Measurements from ENCODE around the gene C1orf159.

Gene C1orf159

GRCh38 chr1:1128454-1129139, 12.7 kb upstream of the C1orf159 start:
- no peak overlapping the region for H3K4me3 ChIP-seq (ENCODE audit: low read depth in 1 of 2, low read length in 1 of 2)
- H3K27ac ChIP-seq: no peak overlapping the region
- H3K4me1 ChIP-seq (ENCODE audit: control insufficient read depth in 1 of 2, insufficient read depth in 1 of 2, low read depth in 1 of 2, low read length in 1 of 2): no peaks in the 10 kb centered on the region
- peaks cover 3% of the 10 kb centered on the region for H3K27me3 ChIP-seq
- H3K36me3 ChIP-seq: no peaks in the 10 kb centered on the region
- no peak for TF ChIP-seq CTCF (IDR thresholded peaks at IDR 0.05)
- H3K9me3 ChIP-seq: no peaks in the 10 kb centered on the region

- Histone ChIP-seq H3K27me3 (peaks cover 11% of the 10 kb centered on the region), H3K27ac (no peak overlapping the region), H3K36me3 (no peaks in the 10 kb centered on the region), H3K4me1 (ENCODE audit: control insufficient read depth in 1 of 2, insufficient read depth in 1 of 2, low read depth in 1 of 2, low read length in 1 of 2) (no peaks in the 10 kb centered on the region), H3K4me3 (ENCODE audit: low read depth in 1 of 2, low read length in 1 of 2) (no peak overlapping the region), H3K9me3 (no peaks in the 10 kb centered on the region)
- TF ChIP-seq CTCF (IDR thresholded peaks at IDR 0.05): no peak
These were observed 11.9 kb upstream of the C1orf159 start for GRCh38 chr1:1127551-1128451.

- no peaks in the 10 kb centered on the region for H3K9me3 ChIP-seq
- H3K4me1 ChIP-seq (ENCODE audit: control insufficient read depth in 1 of 2, insufficient read depth in 1 of 2, low read depth in 1 of 2, low read length in 1 of 2): peaks cover 4 to 5% of the 10 kb centered on the region in 2 experiments
- H3K27ac ChIP-seq: no peak overlapping the region
- TF ChIP-seq CTCF (IDR thresholded peaks at IDR 0.05): no peak
- no peaks in the 10 kb centered on the region for H3K36me3 ChIP-seq
- H3K27me3 ChIP-seq: peaks cover 30% of the 10 kb centered on the region
- no peak overlapping the region for H3K4me3 ChIP-seq (ENCODE audit: low read depth in 1 of 2, low read length in 1 of 2)
These were observed 10.1 kb upstream of the C1orf159 start for GRCh38 chr1:1125945-1126344.

GRCh38 chr1:1124786-1125642, 9.1 kb upstream of the C1orf159 start:
- Histone ChIP-seq H3K27ac (no peak overlapping the region), H3K36me3 (no peaks in the 10 kb centered on the region), H3K9me3 (no peaks in the 10 kb centered on the region), H3K4me3 (ENCODE audit: low read depth in 1 of 2, low read length in 1 of 2) (no peak overlapping the region), H3K27me3 (peaks cover 39% of the 10 kb centered on the region), H3K4me1 (ENCODE audit: control insufficient read depth in 1 of 2, insufficient read depth in 1 of 2, low read depth in 1 of 2, low read length in 1 of 2) (peaks cover 4 to 5% of the 10 kb centered on the region in 2 experiments)
- TF ChIP-seq CTCF (IDR thresholded peaks at IDR 0.05): no peak

- TF ChIP-seq CTCF (IDR thresholded peaks at IDR 0.05): no peak
- H3K9me3 ChIP-seq: no peaks in the 10 kb centered on the region
- H3K27me3 ChIP-seq: peaks cover 45% of the 10 kb centered on the region
- no peak overlapping the region for H3K27ac ChIP-seq
- H3K4me1 ChIP-seq (ENCODE audit: control insufficient read depth in 1 of 2, insufficient read depth in 1 of 2, low read depth in 1 of 2, low read length in 1 of 2): peaks cover 4 to 5% of the 10 kb centered on the region in 2 experiments
- no peak overlapping the region for H3K4me3 ChIP-seq (ENCODE audit: low read depth in 1 of 2, low read length in 1 of 2)
- no peaks in the 10 kb centered on the region for H3K36me3 ChIP-seq
These were observed 8.6 kb upstream of the C1orf159 start for GRCh38 chr1:1124508-1124785.

Data from neutrophil (primary cell).